NCI-H345 treated with DMSO at 0.1 percent for 48 hours (cell line): ENCODE data around the gene HOXA9.

ENCODE experiments used
- DNase-seq: peaks from one replicate; lab custom pipeline; 2025; ENCODE audit not compliant: unreplicated experiment; lab: John Stamatoyannopoulos, UW

HOXA9 gene

GRCh38 chr7:27188386-27189294, 23.3 kb upstream of the HOXA9 start:
- no peak for DNase-seq

- no peak for DNase-seq
These were observed 22.4 kb upstream of the HOXA9 start for GRCh38 chr7:27187475-27188385.

GRCh38 chr7:27186668-27187474, 21.5 kb upstream of the HOXA9 start:
- no peak for DNase-seq

- no peak for DNase-seq
These were observed 20.7 kb upstream of the HOXA9 start for GRCh38 chr7:27185854-27186667.

- DNase-seq: no peak
These were observed 19.9 kb upstream of the HOXA9 start, which contains the start of gene HOXA11 for GRCh38 chr7:27185013-27185853. Gene HOXA11, minus strand, starts transcription at chr7:27185232. Its CDS starts 88 bp downstream, at chr7:27185144.

GRCh38 chr7:27184337-27185012, 19.1 kb upstream of the HOXA9 start:
- no peak for DNase-seq

GRCh38 chr7:27183682-27184336, 18.5 kb upstream of the HOXA9 start:
- peak; percentile 27 for DNase-seq

GRCh38 chr7:27182861-27183681, 17.7 kb upstream of the HOXA9 start:
- no peak for DNase-seq

GRCh38 chr7:27182285-27182841, 17.0 kb upstream of the HOXA9 start:
- DNase-seq: no peak

- DNase-seq: no peak
These were observed 16.5 kb upstream of the HOXA9 start for GRCh38 chr7:27181795-27182275.

- DNase-seq: no peak
These were observed 15.4 kb upstream of the HOXA9 start for GRCh38 chr7:27180431-27181420.

- no peak for DNase-seq
These were observed 14.4 kb upstream of the HOXA9 start for GRCh38 chr7:27179503-27180430.

- DNase-seq: no peak
These were observed 13.7 kb upstream of the HOXA9 start for GRCh38 chr7:27179030-27179429.

GRCh38 chr7:27178366-27178765, 13.0 kb upstream of the HOXA9 start:
- no peak for DNase-seq
